ENCODE data around the gene ZBTB40.

DNA sequence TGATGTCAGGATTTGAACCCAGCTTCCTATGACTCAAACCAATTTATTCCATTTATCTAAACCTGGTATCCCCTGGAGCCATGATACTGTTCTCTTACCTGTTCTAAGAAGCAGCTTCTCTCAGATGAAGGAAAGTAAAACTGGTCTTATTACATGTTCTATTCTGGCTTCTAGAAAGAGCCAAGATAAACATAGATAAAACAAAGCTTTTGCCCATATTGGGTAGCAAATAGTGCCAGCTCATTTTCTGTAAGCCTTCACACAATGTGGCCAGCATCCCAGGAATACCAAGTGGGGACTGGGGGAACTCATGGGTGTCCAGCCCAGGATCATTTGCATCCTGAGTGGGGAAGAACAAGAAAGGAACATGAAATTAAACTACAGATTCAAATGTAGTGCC lies 58.2 kb downstream of the ZBTB40 start:
- TF ChIP-seq, protein P1, sequence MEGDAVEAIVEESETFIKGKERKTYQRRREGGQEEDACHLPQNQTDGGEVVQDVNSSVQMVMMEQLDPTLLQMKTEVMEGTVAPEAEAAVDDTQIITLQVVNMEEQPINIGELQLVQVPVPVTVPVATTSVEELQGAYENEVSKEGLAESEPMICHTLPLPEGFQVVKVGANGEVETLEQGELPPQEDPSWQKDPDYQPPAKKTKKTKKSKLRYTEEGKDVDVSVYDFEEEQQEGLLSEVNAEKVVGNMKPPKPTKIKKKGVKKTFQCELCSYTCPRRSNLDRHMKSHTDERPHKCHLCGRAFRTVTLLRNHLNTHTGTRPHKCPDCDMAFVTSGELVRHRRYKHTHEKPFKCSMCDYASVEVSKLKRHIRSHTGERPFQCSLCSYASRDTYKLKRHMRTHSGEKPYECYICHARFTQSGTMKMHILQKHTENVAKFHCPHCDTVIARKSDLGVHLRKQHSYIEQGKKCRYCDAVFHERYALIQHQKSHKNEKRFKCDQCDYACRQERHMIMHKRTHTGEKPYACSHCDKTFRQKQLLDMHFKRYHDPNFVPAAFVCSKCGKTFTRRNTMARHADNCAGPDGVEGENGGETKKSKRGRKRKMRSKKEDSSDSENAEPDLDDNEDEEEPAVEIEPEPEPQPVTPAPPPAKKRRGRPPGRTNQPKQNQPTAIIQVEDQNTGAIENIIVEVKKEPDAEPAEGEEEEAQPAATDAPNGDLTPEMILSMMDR (IDR thresholded peaks at IDR 0.05; ENCODE audit: low read length) = no peak
- TF ChIP-seq EZH2phosphoT487 (IDR thresholded peaks at IDR 0.05; ENCODE audit: low read length) = no peak
